Cardiac atrium fibroblast (primary cell): ENCODE data around the gene HNRNPF. TPM values are rescaled to one million over a fixed set of nuclear protein-coding genes. Genes with fewer than 3 reads are reported as not detected.

Experiments
- total RNA-seq: library from RNA; depleted of rRNA; stranded (reverse); fragments of >200 nt; gene quantifications from 2 replicates; pipeline ENCODE4 v1.2.3, GENCODE V29; 2015

Gene HNRNPF
- total RNA-seq: 157 and 160 TPM in 2 replicates

GRCh38 chr10:43408710-43409384 lies at the start of gene HNRNPF:
Gene HNRNPF (minus strand): TSS chr10:43409186. CDS start chr10:43387884, 21,302 bp downstream.

GRCh38 chr10:43436291-43437140 lies 27.5 kb upstream of the HNRNPF start, which contains the start of gene ZNF487:
Gene ZNF487 (plus strand): TSS chr10:43437111. CDS start chr10:43475814, 38,703 bp downstream.

GRCh38 chr10:43371418-43371817 lies 37.6 kb downstream of the HNRNPF start, which contains the start of gene FXYD4:
Gene FXYD4 (plus strand): TSS chr10:43371636. CDS start chr10:43373747, 2,111 bp downstream.

Other genes with a start within 250 kb of the HNRNPF start
- gene RASGEF1A, start 142.1 kb downstream of the HNRNPF start, total RNA-seq: 0.32 and 0.54 TPM in 2 replicates
- gene FXYD4, start 37.5 kb downstream of the HNRNPF start, total RNA-seq: not detected in 2 replicates
- gene ZNF487, start 27.9 kb upstream of the HNRNPF start, total RNA-seq: 1.1 and 13.5 TPM in 2 replicates
- gene ZNF239, start 165.4 kb upstream of the HNRNPF start, total RNA-seq: 1.8 and 9.9 TPM in 2 replicates
- gene ZNF485, start 197.3 kb upstream of the HNRNPF start, total RNA-seq: 3.2 and 3.6 TPM in 2 replicates
- 29.6 and 34.3 TPM in 2 replicates for gene ZNF32, start 239.7 kb upstream of the HNRNPF start, total RNA-seq